Muscle of leg (tissue), 11 donors: ENCODE measurements around the gene KCTD16. TPM values are rescaled to one million over a fixed set of nuclear protein-coding genes. Genes with fewer than 3 reads are reported as not detected.

Experiments used
- DNase-seq: peaks from one replicate; pipeline ENCODE4 v3.0.0; 2013
- H3K27ac ChIP-seq: one replicate; pipeline ENCODE4 v1.5.1; 2013; ENCODE audit warnings: mild to moderate bottlenecking, low read length, control low read depth
- H3K27me3 ChIP-seq: one replicate; pipeline ENCODE4 v1.6.1; 2013; ENCODE audit warnings: low read length; ENCODE audit not compliant: control insufficient read depth, insufficient read depth
- H3K36me3 ChIP-seq: one replicate; pipeline ENCODE4 v1.6.1; 2013; ENCODE audit warnings: low read length; ENCODE audit not compliant: control insufficient read depth, insufficient read depth
- H3K4me1 ChIP-seq: one replicate; pipeline ENCODE4 v1.6.1; 2013; ENCODE audit warnings: low read length; ENCODE audit not compliant: control insufficient read depth, insufficient read depth
- H3K4me3 ChIP-seq: one replicate; pipeline ENCODE4 v1.5.1; 2013; ENCODE audit warnings: low read length, control low read depth
- H3K9me3 ChIP-seq: replicated peaks from 2 replicates; pipeline ENCODE4 v1.6.1; 2013; ENCODE audit warnings: low read depth, low read length; ENCODE audit not compliant: control insufficient read depth
- WGBS: methylation state at CpG from one replicate; pipeline ENCODE4 v1.1.5; 2013; ENCODE audit warnings: missing lambda C conversion rate; ENCODE audit not compliant: insufficient coverage; 5-methylcytosine and 5-hydroxymethylcytosine counted together
- polyA plus RNA-seq, 8 donors: library from polyadenylated mRNA; unstranded; fragments of 120-200 nt; gene quantifications; one replicate each; pipeline versions ENCODE4 v1.2.1 to v1.2.3, GENCODE V29; 2013; ENCODE audit warnings: inconsistent platforms in 1 of 8, low replicate concordance in 1 of 8; ENCODE audit not compliant: insufficient read length in 8 of 8, insufficient read depth in 1 of 8
- total RNA-seq: library from RNA; stranded (reverse); fragments of 120-200 nt; gene quantifications from one replicate; pipeline ENCODE4 v1.2.4, GENCODE V29; 2013

The KCTD16 gene
- total and polyA plus RNA-seq, 9 donors, result 0.04 to 0.16 (median 0.08) TPM

DNA sequence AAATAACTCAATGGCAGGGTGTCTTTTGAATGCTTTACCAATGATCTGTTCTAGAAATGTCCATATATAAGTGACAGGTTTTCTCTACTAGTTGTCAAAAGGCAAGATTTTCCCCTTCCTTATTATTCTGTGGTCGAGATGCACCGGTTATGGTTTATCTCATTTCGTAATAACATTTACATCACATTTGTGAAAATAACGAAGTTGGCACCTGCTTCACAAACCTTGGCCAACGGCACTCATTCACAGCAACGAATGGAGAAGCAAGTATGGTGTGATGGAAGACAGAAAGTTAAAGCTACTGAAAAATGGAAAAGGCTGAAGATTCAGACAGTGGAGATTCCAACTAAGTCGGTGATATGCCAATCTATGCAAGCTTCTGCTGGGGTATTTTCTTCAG, 235.8 kb downstream of the KCTD16 start:
- Histone ChIP-seq H3K4me1 (no peaks in the 10 kb centered on the region), H3K27ac (no peak overlapping the region), H3K9me3 (no peaks in the 10 kb centered on the region), H3K4me3 (no peak overlapping the region), H3K36me3 (no peaks in the 10 kb centered on the region), H3K27me3 (no peaks in the 10 kb centered on the region)
- WGBS, result 62% methylated on average over 3 of the region's 7 CpGs
- no peak for DNase-seq

DNA sequence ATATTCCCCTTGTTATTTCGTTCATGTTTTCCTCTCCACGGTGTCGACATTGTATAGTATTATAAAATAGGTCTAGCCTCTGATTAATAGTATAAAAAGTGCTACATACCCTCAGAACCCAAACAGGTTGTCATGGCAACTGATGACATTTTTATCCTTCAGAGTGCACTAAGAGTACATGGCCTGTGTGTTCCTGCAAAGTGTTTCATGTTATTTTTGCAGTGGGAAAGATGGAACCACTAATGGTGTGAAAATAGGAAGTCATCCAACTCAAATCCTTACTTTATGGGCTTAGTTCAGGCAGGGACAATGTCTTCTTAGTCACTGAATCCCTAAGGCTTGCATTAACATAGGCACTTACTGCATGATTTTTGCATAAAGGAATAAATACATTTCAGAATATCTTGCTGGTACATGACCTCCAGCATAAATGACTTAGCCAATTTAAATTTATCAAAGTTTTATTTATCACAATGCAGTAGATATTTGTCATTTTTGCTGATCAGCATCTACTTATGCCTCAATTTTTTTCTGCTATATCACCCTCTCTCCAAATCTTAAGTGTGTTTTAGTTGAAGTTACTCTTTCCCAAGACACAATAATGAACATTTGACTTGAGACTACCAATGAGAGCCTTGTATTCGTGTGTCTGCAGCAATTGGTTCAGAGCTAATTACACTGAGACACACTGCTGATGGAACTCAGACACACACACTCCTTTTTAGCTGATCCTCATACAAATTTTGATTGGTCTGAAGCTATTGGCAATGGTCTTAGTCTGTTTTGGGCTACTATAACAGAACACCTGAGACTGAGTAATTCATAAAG, 243.7 kb downstream of the KCTD16 start:
- H3K4me1 ChIP-seq, result no peaks in the 10 kb centered on the region
- WGBS, result 86% methylated on average over 1 of the region's 4 CpGs
- H3K9me3 ChIP-seq, result no peaks in the 10 kb centered on the region
- H3K27me3 ChIP-seq, result no peaks in the 10 kb centered on the region
- H3K4me3 ChIP-seq, result no peak overlapping the region
- H3K36me3 ChIP-seq, result no peaks in the 10 kb centered on the region
- DNase-seq, result no peak
- no peak overlapping the region for H3K27ac ChIP-seq

DNA sequence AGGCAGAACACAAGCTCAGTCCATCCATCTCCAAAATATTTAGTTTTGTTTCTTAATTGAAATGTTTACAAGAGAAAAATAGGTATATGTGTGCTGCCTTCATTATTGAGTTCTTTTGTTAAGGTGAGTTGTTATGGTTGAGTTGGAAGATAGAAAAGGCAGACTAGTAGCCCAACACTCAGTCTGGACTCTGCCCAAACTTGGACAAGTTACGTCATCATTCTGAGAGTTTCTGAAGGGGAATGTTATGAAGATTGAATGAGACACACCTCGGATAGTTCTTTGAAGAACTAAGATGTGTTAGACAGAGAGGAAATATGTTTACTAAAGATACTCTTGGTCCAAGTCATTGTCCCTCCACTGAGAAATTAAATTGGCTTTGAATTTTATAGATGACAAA, 245.5 kb downstream of the KCTD16 start:
- Histone ChIP-seq H3K4me1 (no peaks in the 10 kb centered on the region), H3K27ac (no peak overlapping the region), H3K4me3 (no peak overlapping the region), H3K36me3 (no peaks in the 10 kb centered on the region), H3K27me3 (no peaks in the 10 kb centered on the region), H3K9me3 (no peaks in the 10 kb centered on the region)
- 100% methylated on average over 1 of the region's 2 CpGs for WGBS
- DNase-seq, result no peak

DNA sequence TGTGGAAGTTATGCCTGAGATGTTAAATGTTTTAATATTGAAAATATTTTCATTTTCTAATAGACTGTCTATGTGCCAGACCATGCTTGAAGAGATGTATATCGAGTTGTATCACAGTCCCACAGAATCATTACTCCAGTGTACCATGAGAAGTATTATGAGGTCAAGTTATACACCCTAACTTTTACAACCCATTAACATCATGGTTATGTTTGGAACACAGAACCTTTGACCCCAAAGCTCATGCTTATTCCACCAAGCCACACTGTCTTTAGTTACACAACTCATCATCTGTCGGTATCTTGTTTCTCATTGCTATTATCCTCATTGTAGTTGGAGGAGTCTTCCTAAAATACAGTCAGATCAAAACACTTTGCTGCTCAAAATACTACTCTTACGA, 248.0 kb downstream of the KCTD16 start:
- Histone ChIP-seq H3K36me3 (no peaks in the 10 kb centered on the region), H3K27me3 (no peaks in the 10 kb centered on the region), H3K4me1 (no peaks in the 10 kb centered on the region), H3K4me3 (no peak overlapping the region), H3K9me3 (no peaks in the 10 kb centered on the region), H3K27ac (no peak overlapping the region)
- DNase-seq, result no peak
- WGBS, result no CpG with 5 or more reads among the region's 3 CpGs

DNA sequence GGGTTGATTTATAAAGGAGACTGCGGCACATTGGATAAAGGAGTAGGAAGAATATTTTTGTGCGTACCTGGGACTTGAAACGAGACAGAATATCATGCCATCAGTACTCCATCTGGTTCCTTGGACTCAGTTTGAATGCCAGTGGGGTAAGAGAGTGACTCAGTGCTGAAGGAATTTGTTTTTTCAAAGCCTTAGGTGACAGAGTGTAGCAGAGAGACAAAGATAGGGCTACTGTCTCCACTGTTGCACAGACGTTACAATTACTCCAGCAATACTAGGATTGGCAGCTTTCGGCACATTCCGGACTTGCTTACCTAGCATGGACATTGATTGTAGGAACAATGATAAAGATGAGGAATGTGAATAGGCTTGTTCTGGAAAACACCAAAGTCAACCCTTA, 250.7 kb downstream of the KCTD16 start:
- WGBS, result no CpG with 5 or more reads among the region's 6 CpGs
- Histone ChIP-seq H3K27ac (no peak overlapping the region), H3K36me3 (no peaks in the 10 kb centered on the region), H3K4me1 (no peaks in the 10 kb centered on the region), H3K9me3 (no peaks in the 10 kb centered on the region), H3K4me3 (no peak overlapping the region), H3K27me3 (no peaks in the 10 kb centered on the region)
- DNase-seq, result no peak

DNA sequence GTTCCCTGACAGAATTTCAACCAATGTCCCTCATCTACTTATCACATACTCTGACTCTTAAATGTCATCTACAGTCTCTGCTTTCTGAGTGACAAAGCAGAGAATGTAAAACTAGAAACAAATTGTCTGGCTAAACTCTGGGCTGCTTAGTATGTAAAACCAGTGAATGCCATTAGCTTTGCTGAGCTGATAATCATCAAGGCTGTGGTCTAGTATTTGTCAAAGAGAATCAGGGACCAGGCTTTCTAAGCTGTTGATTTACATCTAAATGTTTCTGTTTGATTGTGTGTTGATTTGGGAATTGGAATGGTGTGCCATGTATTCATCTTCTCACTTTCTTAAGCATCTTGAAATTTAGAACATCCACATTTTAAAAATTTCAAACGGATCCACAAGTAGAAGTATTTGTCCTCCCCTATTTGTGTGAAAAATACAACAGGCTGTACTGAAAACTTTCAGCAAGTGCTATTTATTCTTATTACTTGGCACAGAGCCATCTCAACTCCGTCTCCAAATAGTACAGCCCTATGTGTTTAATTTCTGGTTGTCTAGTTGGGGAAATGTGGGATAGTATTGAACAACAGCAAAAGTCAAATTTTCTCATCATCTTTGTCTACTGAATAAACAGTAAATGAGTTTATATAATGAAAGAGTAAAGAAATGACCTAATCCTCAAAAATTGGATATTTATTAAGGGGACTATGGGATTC, 251.5 kb downstream of the KCTD16 start:
- Histone ChIP-seq H3K27ac (no peak overlapping the region), H3K4me3 (no peak overlapping the region), H3K27me3 (no peaks in the 10 kb centered on the region), H3K4me1 (no peaks in the 10 kb centered on the region), H3K9me3 (no peaks in the 10 kb centered on the region), H3K36me3 (no peaks in the 10 kb centered on the region)
- DNase-seq, result peak; percentile 42
- no CpG with 5 or more reads among the region's 2 CpGs for WGBS

DNA sequence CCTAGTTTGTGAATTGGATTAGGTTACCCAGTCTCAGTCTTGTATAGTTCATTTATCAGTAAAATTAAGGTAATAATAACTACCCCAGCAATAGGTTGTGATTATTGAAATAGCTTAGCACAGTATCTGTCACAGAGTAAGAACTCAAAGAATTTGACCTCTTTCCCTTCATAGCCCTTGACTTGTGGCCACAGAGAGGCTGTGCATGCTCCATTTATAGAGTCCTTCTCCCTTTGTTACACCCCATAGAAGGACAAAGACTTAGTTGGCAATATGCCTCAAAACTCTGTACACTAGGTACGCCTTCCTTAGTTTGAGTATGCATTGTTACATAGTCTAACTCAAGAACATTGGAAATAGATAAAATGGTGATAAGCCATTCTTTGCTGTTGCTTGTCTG, 257.2 kb downstream of the KCTD16 start:
- DNase-seq, result no peak
- no peaks in the 10 kb centered on the region for H3K4me1 ChIP-seq
- no peaks in the 10 kb centered on the region for H3K9me3 ChIP-seq
- no peaks in the 10 kb centered on the region for H3K27me3 ChIP-seq
- WGBS, result no CpG with 5 or more reads among the region's 1 CpG
- H3K4me3 ChIP-seq, result no peak overlapping the region
- no peaks in the 10 kb centered on the region for H3K36me3 ChIP-seq
- no peak overlapping the region for H3K27ac ChIP-seq

DNA sequence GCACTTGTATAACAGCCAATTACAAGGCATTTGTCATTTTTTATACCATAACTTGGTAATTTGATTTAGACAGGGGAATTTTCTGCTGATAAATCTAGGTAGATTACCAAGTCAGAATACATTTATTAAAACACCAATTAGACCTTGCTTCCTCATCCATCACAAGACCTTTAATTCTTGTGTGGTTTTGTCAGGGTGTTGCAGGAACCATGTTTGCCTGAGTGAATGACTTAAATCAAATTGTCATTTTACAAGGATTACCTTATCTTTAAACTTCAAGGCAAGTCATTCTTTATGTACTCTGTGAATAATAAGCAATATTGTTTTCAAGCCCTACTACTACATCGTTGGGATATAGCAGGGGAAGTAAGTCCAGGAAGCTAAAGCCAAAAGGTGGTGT, 257.7 kb downstream of the KCTD16 start:
- no CpG with 5 or more reads among the region's 1 CpG for WGBS
- no peaks in the 10 kb centered on the region for H3K27me3 ChIP-seq
- H3K36me3 ChIP-seq, result no peaks in the 10 kb centered on the region
- no peaks in the 10 kb centered on the region for H3K9me3 ChIP-seq
- no peaks in the 10 kb centered on the region for H3K4me1 ChIP-seq
- H3K27ac ChIP-seq, result no peak overlapping the region
- no peak for DNase-seq
- H3K4me3 ChIP-seq, result no peak overlapping the region

DNA sequence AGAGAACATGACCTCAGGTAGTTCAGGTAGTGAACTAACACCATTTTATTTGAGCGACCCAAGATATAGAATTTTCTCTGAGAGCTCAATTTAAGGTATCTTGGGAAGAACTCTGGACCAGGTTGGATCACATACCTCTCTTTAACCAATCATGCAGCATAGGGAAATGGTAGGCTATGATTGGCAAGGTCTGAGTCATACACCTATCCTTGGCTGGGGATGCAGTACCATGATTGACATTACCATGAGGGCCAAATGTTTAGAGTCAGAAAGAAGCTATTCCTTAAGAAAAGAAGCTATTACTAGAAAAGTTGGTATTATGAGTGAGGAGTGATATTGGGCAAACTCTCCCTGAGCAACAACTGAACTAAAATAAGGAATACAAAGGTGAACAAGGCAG, 258.7 kb downstream of the KCTD16 start:
- Histone ChIP-seq H3K27me3 (no peaks in the 10 kb centered on the region), H3K9me3 (no peaks in the 10 kb centered on the region), H3K27ac (no peak overlapping the region), H3K4me1 (no peaks in the 10 kb centered on the region), H3K36me3 (no peaks in the 10 kb centered on the region), H3K4me3 (no peak overlapping the region)
- no CpG with 5 or more reads among the region's 1 CpG for WGBS
- DNase-seq, result no peak

DNA sequence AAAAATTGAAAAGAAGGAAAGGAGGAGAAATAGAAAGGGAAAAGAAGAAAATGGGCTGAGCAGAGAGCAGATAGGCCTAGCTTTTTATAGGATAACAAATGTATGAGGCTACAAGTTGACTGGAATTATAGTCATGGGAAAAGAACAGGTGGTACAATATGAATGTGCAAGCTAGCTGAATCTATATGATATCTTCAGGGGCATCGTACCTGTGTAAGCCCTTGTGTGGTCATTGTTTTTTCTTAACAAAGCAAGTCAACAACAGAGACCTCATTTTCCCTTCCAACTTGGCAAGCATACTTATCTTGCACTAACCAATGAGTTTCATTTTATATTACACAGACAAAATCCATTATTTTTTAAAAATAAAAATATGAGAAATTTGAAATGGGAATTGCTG, 259.2 kb downstream of the KCTD16 start:
- Histone ChIP-seq H3K27me3 (no peaks in the 10 kb centered on the region), H3K27ac (no peak overlapping the region), H3K36me3 (no peaks in the 10 kb centered on the region), H3K4me1 (no peaks in the 10 kb centered on the region), H3K4me3 (no peak overlapping the region), H3K9me3 (no peaks in the 10 kb centered on the region)
- DNase-seq, result no peak
- no CpG with 5 or more reads among the region's 1 CpG for WGBS
